GM23248 (cell line): ENCODE data around the gene CHMP6.

Experiments used
- EZH2 ChIP-seq: fragments of 200-600 bp; sonication (generic); IDR thresholded peaks from 2 replicates; pipeline ENCODE4 v1.6.1; 2018; ENCODE audit warnings: antibody characterized with exemption, mild to moderate bottlenecking; ENCODE audit not compliant: insufficient read depth, poor library complexity, severe bottlenecking
- EZH2phosphoT487 ChIP-seq: fragments of 200-600 bp; sonication (generic); IDR thresholded peaks from 2 replicates; pipeline ENCODE4 v1.6.1; 2018; ENCODE audit warnings: antibody characterized with exemption, moderate library complexity, mild to moderate bottlenecking, low read depth; ENCODE audit not compliant: insufficient read depth

- TF ChIP-seq EZH2 (no peak), EZH2phosphoT487 (no peak)
Measured at GRCh38 chr17:81034168-81034777, 42.6 kb downstream of the CHMP6 start.
